ENCODE data around the gene RPS15A. TPM values are rescaled to one million over a fixed set of nuclear protein-coding genes. Genes with fewer than 3 reads are reported as not detected.

The RPS15A gene
- total and polyA plus RNA-seq, 2 of the 8 experiments (the other 6 are each of a cell fraction or from before 2014, with no cell fraction given), result 1,784 to 5,666 TPM

DNA sequence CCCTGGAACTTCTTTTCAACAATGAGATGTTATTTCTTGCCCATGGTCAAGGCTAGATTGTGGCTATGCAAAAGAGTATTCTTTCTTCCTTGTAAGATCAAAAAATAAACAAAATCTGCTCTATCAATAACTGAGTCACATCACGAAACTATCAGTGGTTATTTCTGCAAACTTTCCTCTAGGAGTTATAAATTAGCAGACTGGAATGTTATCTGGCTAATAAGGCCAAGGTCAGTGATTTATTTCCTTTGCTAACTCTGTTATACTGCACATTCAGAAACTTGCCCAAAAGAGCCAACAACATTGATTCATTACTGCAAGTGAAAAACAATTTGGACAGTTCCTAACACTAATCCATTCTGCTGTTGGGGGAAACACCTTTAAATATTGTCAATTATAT is 6.2 kb upstream of the RPS15A start (continued):
- TF ChIP-seq, protein P1, sequence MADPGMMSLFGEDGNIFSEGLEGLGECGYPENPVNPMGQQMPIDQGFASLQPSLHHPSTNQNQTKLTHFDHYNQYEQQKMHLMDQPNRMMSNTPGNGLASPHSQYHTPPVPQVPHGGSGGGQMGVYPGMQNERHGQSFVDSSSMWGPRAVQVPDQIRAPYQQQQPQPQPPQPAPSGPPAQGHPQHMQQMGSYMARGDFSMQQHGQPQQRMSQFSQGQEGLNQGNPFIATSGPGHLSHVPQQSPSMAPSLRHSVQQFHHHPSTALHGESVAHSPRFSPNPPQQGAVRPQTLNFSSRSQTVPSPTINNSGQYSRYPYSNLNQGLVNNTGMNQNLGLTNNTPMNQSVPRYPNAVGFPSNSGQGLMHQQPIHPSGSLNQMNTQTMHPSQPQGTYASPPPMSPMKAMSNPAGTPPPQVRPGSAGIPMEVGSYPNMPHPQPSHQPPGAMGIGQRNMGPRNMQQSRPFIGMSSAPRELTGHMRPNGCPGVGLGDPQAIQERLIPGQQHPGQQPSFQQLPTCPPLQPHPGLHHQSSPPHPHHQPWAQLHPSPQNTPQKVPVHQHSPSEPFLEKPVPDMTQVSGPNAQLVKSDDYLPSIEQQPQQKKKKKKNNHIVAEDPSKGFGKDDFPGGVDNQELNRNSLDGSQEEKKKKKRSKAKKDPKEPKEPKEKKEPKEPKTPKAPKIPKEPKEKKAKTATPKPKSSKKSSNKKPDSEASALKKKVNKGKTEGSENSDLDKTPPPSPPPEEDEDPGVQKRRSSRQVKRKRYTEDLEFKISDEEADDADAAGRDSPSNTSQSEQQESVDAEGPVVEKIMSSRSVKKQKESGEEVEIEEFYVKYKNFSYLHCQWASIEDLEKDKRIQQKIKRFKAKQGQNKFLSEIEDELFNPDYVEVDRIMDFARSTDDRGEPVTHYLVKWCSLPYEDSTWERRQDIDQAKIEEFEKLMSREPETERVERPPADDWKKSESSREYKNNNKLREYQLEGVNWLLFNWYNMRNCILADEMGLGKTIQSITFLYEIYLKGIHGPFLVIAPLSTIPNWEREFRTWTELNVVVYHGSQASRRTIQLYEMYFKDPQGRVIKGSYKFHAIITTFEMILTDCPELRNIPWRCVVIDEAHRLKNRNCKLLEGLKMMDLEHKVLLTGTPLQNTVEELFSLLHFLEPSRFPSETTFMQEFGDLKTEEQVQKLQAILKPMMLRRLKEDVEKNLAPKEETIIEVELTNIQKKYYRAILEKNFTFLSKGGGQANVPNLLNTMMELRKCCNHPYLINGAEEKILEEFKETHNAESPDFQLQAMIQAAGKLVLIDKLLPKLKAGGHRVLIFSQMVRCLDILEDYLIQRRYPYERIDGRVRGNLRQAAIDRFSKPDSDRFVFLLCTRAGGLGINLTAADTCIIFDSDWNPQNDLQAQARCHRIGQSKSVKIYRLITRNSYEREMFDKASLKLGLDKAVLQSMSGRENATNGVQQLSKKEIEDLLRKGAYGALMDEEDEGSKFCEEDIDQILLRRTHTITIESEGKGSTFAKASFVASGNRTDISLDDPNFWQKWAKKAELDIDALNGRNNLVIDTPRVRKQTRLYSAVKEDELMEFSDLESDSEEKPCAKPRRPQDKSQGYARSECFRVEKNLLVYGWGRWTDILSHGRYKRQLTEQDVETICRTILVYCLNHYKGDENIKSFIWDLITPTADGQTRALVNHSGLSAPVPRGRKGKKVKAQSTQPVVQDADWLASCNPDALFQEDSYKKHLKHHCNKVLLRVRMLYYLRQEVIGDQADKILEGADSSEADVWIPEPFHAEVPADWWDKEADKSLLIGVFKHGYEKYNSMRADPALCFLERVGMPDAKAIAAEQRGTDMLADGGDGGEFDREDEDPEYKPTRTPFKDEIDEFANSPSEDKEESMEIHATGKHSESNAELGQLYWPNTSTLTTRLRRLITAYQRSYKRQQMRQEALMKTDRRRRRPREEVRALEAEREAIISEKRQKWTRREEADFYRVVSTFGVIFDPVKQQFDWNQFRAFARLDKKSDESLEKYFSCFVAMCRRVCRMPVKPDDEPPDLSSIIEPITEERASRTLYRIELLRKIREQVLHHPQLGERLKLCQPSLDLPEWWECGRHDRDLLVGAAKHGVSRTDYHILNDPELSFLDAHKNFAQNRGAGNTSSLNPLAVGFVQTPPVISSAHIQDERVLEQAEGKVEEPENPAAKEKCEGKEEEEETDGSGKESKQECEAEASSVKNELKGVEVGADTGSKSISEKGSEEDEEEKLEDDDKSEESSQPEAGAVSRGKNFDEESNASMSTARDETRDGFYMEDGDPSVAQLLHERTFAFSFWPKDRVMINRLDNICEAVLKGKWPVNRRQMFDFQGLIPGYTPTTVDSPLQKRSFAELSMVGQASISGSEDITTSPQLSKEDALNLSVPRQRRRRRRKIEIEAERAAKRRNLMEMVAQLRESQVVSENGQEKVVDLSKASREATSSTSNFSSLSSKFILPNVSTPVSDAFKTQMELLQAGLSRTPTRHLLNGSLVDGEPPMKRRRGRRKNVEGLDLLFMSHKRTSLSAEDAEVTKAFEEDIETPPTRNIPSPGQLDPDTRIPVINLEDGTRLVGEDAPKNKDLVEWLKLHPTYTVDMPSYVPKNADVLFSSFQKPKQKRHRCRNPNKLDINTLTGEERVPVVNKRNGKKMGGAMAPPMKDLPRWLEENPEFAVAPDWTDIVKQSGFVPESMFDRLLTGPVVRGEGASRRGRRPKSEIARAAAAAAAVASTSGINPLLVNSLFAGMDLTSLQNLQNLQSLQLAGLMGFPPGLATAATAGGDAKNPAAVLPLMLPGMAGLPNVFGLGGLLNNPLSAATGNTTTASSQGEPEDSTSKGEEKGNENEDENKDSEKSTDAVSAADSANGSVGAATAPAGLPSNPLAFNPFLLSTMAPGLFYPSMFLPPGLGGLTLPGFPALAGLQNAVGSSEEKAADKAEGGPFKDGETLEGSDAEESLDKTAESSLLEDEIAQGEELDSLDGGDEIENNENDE (IDR thresholded peaks at IDR 0.05; ENCODE audit: insufficient replicate concordance, low read length), result no peak
- TF ChIP-seq, protein P2, sequence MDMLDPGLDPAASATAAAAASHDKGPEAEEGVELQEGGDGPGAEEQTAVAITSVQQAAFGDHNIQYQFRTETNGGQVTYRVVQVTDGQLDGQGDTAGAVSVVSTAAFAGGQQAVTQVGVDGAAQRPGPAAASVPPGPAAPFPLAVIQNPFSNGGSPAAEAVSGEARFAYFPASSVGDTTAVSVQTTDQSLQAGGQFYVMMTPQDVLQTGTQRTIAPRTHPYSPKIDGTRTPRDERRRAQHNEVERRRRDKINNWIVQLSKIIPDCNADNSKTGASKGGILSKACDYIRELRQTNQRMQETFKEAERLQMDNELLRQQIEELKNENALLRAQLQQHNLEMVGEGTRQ (IDR thresholded peaks at IDR 0.05; ENCODE audit: low read length), result no peak
- TF ChIP-seq RFX5 (IDR thresholded peaks at IDR 0.05; ENCODE audit: borderline replicate concordance, low read depth, low read length) (no peak), MAFK (IDR thresholded peaks at IDR 0.05; ENCODE audit: low read depth, low read length) (no peak)
